Motor neuron (in vitro differentiated cells): Measurements from ENCODE around the gene NLRP2B. TPM values are rescaled to one million over a fixed set of nuclear protein-coding genes. Genes with fewer than 3 reads are reported as not detected.
"Not testable (repeated sequence)": the region's sequence is repeated elsewhere in the genome, so short reads cannot be mapped to it uniquely, and the experiment has no call there.

Experiments used
- ATAC-seq, 8 experiments: fragments of 200-7000 bp; cut with Tn5 transposase; replicated peaks in 6 of 8; 2 replicates each; pipeline ENCODE4 v1.8.0; 2021; ENCODE audit warnings: mild to moderate bottlenecking in 8 of 8, moderate library complexity in 8 of 8
- H3K27ac ChIP-seq, 2 donors: fragments of 250-450 bp; sonication (Bioruptor Pico); 2 replicates each; pipeline ENCODE4 v1.9.0; 2021; ENCODE audit warnings: antibody characterized with exemption in 2 of 2, mild to moderate bottlenecking in 2 of 2, moderate library complexity in 1 of 2
- H3K4me1 ChIP-seq, 2 donors: fragments of 250-450 bp; sonication (Bioruptor Pico); replicated peaks in 1 of 2; 2 replicates each; pipeline ENCODE4 v1.6.1; 2021; ENCODE audit warnings: antibody characterized with exemption in 2 of 2, mild to moderate bottlenecking in 2 of 2, moderate library complexity in 1 of 2
- H3K4me3 ChIP-seq, 5 donors: fragments of 250-450 bp; sonication (Bioruptor Pico); 2 replicates each; pipeline ENCODE4 v1.9.0; 2021; ENCODE audit warnings: antibody characterized with exemption in 5 of 5, mild to moderate bottlenecking in 5 of 5, moderate library complexity in 4 of 5
- WGBS, 10 experiments: fragments of 450-650 bp; shearing (Covaris generic); methylation state at CpG; one replicate each; pipeline ENCODE4 v1.0.0; 2022; 5-methylcytosine and 5-hydroxymethylcytosine counted together
- in situ Hi-C, 9 experiments: fragments of 400-800 bp; cut with MboI; loops; one replicate each; pipeline ENCODE4 v1.15.0; 2021; ENCODE audit warnings: low sequenced_read_pairs in 9 of 9, low pct_unique_long_range_greater_than_20kb in 2 of 9; ENCODE audit not compliant: unreplicated experiment in 9 of 9
- total RNA-seq, 8 experiments: library from RNA; unstranded; fragments of 300-600 nt; gene quantifications; 2 replicates each; pipeline versions ENCODE4 v1.2.3 to v1.2.4, GENCODE V29; 2022

The NLRP2B gene
- under 1 TPM in 5 of 8 experiments, not detected in 3; 0.05 to 0.35 (median 0.15) TPM for total RNA-seq

DNA sequence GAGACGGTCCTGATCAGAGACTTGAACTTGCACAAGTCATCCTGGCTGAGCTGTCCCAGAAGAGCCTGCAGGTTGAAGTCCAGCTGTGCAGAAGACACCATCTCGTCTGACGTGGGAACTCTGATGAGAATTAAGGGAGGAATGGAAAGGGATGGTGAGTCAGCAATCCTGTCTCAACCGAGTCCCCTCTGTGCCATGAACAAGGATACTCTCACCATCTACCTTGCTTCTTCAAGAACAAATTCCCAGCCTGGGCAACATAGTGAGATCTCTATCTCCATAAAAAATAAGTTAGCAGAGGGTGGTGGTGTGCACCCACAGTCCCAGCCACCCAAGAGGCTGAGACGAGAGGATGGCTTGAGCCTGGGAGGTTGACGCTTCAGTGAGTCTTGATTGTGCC, at the start of gene NLRP2B:
TSS of gene NLRP2B (minus strand) at position 101 of the 400 bp plus-strand sequence.
- Histone ChIP-seq H3K27ac (no peak within 1 kb of the TSS), H3K4me1 (no peaks in the 10 kb centered on the region), H3K4me3 (no peak within 1 kb of the TSS)
- in situ Hi-C loops, result no loop called here
- WGBS, 10 experiments, result 60 to 100% (median 65%) methylated on average over 1 to 2 of the region's 6 CpGs; no CpG with 5 or more reads in 6 of the 10 experiments
- no peak for ATAC-seq

DNA sequence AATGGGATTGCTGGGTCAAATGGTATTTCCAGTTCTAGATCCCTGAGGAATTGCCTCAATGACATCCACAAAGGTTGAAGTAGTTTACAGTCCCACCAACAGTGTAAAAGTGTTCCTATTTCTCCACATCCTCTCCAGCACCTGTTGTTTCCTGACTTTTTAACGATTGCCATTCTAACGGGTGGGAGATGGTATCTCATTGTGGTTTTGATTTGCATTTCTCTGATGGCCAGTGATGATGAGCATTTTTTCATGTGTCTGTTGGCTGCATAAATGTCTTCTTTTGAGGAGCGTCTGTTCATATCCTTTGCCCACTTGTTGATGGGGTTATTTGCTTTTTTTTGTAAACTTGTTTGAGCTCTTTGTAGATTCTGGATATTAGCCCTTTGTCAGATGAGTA, 45.9 kb upstream of the NLRP2B start:
- H3K4me3 ChIP-seq, in situ Hi-C loops, ATAC-seq, H3K27ac ChIP-seq, H3K4me1 ChIP-seq: not testable (repeated sequence)
- 61% methylated on average over 2 of the region's 3 CpGs; no CpG with 5 or more reads in 9 of the 10 experiments for WGBS, 10 experiments

- Histone ChIP-seq H3K27ac (no peak overlapping the region), H3K4me3 (no peak overlapping the region), H3K4me1 (no peaks in the 10 kb centered on the region)
- 0 to 33% (median 5%) methylated on average over 1 to 2 of the region's 2 CpGs; no CpG with 5 or more reads in 4 of the 10 experiments for WGBS, 10 experiments
- in situ Hi-C loops, result no loop called here
- no peak for ATAC-seq
Measured at GRCh38 chrX:57681341-57681740, 1.3 kb upstream of the NLRP2B start.

- in situ Hi-C loops, result no loop called here
- 52 to 75% methylated on average over 12 to 21 of the region's 37 CpGs; no CpG with 5 or more reads in 8 of the 10 experiments for WGBS, 10 experiments
- no peaks in the 10 kb centered on the region for H3K4me1 ChIP-seq
Measured at GRCh38 chrX:57678686-57679428, 1.2 kb downstream of the NLRP2B start.

GRCh38 chrX:57677132-57677858, 2.8 kb downstream of the NLRP2B start:
- no peak overlapping the region for H3K27ac ChIP-seq
- WGBS, 10 experiments, result 41 to 83% methylated on average over 1 to 3 of the region's 8 CpGs; no CpG with 5 or more reads in 8 of the 10 experiments
- H3K4me1 ChIP-seq, result no peaks in the 10 kb centered on the region
- in situ Hi-C loops, result no loop called here
- no peak overlapping the region for H3K4me3 ChIP-seq
- no peak for ATAC-seq

More at GRCh38 chrX:57678686-57679428, 1.2 kb downstream of the NLRP2B start:
- H3K27ac ChIP-seq, result no peak overlapping the region
- H3K4me3 ChIP-seq, result no peak overlapping the region
- no peak for ATAC-seq

DNA sequence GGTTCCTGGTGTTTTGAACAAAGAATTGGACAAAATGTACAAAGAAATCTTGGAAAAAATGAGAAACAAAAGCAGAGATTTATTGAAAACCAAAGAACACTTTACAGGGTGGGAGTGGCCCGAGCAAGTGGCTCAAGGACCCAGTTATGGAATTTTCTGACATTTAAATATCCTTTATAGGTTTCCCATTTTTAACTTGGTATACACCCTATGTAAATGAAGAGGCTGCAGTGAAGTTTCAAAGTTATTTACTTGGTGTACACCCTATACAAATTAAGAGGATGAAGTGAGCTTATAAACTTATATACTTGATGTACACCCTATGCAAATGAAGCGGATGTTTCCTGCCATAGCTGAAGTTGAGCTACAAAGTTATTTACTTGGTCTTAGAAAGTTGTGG, 4.7 kb downstream of the NLRP2B start:
- in situ Hi-C loops, result no loop called here
- Histone ChIP-seq H3K27ac (no peak overlapping the region), H3K4me1 (no peaks in the 10 kb centered on the region), H3K4me3 (no peak overlapping the region)
- ATAC-seq, result peak in 3 of 8 experiments; percentile 49 to 88 (median 50)
- WGBS, 10 experiments, result 0 to 81% (median 49%) methylated on average over 1 to 2 of the region's 2 CpGs; no CpG with 5 or more reads in 7 of the 10 experiments

GRCh38 chrX:57674861-57675260, 5.2 kb downstream of the NLRP2B start:
- Histone ChIP-seq H3K4me3 (no peak overlapping the region), H3K27ac (no peak overlapping the region), H3K4me1 (no peaks in the 10 kb centered on the region)
- WGBS, 10 experiments, result 0 to 100% (median 57%) methylated on average over 1 to 5 of the region's 5 CpGs; no CpG with 5 or more reads in 6 of the 10 experiments
- no peak for ATAC-seq
- in situ Hi-C loops, result no loop called here

DNA sequence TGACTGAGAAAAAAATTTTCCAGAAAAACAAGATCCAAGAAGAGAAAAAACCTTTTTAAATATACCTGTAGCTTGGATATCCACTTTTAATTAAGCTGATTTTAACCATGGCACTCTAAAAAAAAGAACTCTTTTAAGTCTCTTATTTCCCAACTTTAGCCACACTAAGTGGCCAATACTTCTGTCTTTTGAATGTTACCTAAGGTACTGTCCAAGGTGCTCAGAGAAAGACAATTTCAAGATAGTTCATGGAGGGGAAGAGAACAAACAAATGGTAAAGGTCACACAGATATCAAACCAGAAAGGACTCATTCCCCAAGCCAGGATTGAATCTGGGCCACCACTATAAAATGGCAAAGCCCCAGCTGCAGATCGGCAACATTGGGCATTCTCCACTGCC, 10.1 kb downstream of the NLRP2B start:
- Histone ChIP-seq H3K27ac (no peak overlapping the region), H3K4me1 (no peaks in the 10 kb centered on the region), H3K4me3 (no peak overlapping the region)
- WGBS, 10 experiments, result 42 to 67% methylated on average over 1 of the region's 1 CpG; no CpG with 5 or more reads in 8 of the 10 experiments
- ATAC-seq, result no peak
- in situ Hi-C loops, result no loop called here

- no peak overlapping the region for H3K27ac ChIP-seq
- H3K4me1 ChIP-seq, result no peaks in the 10 kb centered on the region
- in situ Hi-C loops, result no loop called here
- 33 to 50% (median 43%) methylated on average over 1 of the region's 1 CpG; no CpG with 5 or more reads in 7 of the 10 experiments for WGBS, 10 experiments
- peak in 2 of 8 experiments; percentile 54 to 72 for ATAC-seq
- no peak overlapping the region for H3K4me3 ChIP-seq
Measured at GRCh38 chrX:57667010-57667409, 13.1 kb downstream of the NLRP2B start.

DNA sequence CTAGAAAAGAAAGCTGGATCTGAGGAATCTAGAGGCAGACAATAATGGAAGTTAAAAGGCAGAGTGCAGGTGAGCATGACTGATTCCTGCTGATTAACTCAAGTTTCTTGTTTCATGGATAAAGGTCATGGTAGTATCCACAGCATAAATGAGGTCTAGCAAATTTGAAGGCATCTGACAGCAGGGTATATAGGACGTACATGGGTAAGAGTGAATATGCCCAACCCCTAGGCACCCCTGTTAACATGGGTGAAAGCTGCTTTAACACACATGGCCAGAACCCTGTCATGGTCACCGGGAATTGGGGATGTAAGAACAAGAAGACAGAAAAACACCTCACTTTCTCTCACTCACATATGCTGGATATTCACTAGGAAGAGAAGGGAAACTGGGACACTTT, 25.0 kb downstream of the NLRP2B start:
- no peak for ATAC-seq
- Histone ChIP-seq H3K27ac (no peak overlapping the region), H3K4me1 (no peaks in the 10 kb centered on the region), H3K4me3 (no peak overlapping the region)
- in situ Hi-C loops, result no loop called here
- 63 to 100% methylated on average over 1 to 2 of the region's 2 CpGs; no CpG with 5 or more reads in 8 of the 10 experiments for WGBS, 10 experiments

GRCh38 chrX:57652705-57653104, 27.4 kb downstream of the NLRP2B start:
- no peak overlapping the region for H3K27ac ChIP-seq
- WGBS, 10 experiments, result 0 to 100% (median 69%) methylated on average over 1 of the region's 1 CpG; no CpG with 5 or more reads in 7 of the 10 experiments
- no peak overlapping the region for H3K4me3 ChIP-seq
- ATAC-seq, result no peak
- no peaks in the 10 kb centered on the region for H3K4me1 ChIP-seq
- in situ Hi-C loops, result no loop called here

- H3K27ac ChIP-seq, result no peak overlapping the region
- in situ Hi-C loops, result no loop called here
- H3K4me1 ChIP-seq, result no peaks in the 10 kb centered on the region
- H3K4me3 ChIP-seq, result no peak overlapping the region
- peak in 3 of 8 experiments; percentile 46 to 68 (median 61) for ATAC-seq
- WGBS, 10 experiments, result 0 to 14% (median 0%) methylated on average over 1 to 4 of the region's 4 CpGs; no CpG with 5 or more reads in 5 of the 10 experiments
Measured at GRCh38 chrX:57651169-57651919, 28.7 kb downstream of the NLRP2B start.

GRCh38 chrX:57647020-57647419, 33.0 kb downstream of the NLRP2B start:
- Histone ChIP-seq H3K27ac (no peak overlapping the region), H3K4me3 (no peak overlapping the region), H3K4me1 (no peaks in the 10 kb centered on the region)
- ATAC-seq, result no peak
- in situ Hi-C loops, result no loop called here
